HepG2 (cell line): Measurements from ENCODE around the gene GRK6. TPM values are rescaled to one million over a fixed set of nuclear protein-coding genes. Genes with fewer than 3 reads are reported as not detected.
A peak's percentile ranks its signal among the peaks of the same experiment; 100 is the strongest.

Experiments used
- CREBL2 ChIP-seq: sonication (generic); formaldehyde crosslinking; IDR thresholded peaks from 2 replicates; pipeline ENCODE4 v1.8.1; 2023; ENCODE audit warnings: missing genetic modification reagents, mild to moderate bottlenecking, borderline replicate concordance
- FOXA1 ChIP-seq, 2 experiments: fragments of 450-650 bp in 1 of 2; sonication (generic) in 1 of 2; formaldehyde crosslinking in 1 of 2; IDR thresholded peaks; 2 replicates each; pipeline versions ENCODE4 v1.4.0 to v1.6.1; 2016 to 2020; ENCODE audit warnings: missing genetic modification reagents in 1 of 2
- GATAD1 ChIP-seq: IDR thresholded peaks from 2 replicates; pipeline ENCODE4 v1.6.1; 2016; ENCODE audit warnings: missing genetic modification reagents, missing compliant biosample characterization
- HIVEP1 ChIP-seq: sonication (generic); formaldehyde crosslinking; IDR thresholded peaks from 2 replicates; pipeline ENCODE4 v1.4.0; 2020; ENCODE audit warnings: mild to moderate bottlenecking, missing genetic modification reagents
- HNRNPK ChIP-seq: fragments of 200-400 bp; formaldehyde crosslinking; IDR thresholded peaks from 2 replicates; pipeline ENCODE4 v1.6.1; 2018; ENCODE audit warnings: low read length, low read depth, moderate library complexity, mild to moderate bottlenecking; ENCODE audit not compliant: poor library complexity, severe bottlenecking
- LCORL ChIP-seq, 2 experiments: fragments of 450-650 bp in 1 of 2; sonication (generic) in 1 of 2; formaldehyde crosslinking in 1 of 2; IDR thresholded peaks; 2 replicates each; pipeline versions ENCODE4 v1.5.0 to v1.6.1; 2017 to 2020; ENCODE audit warnings: antibody characterized with exemption in 1 of 2, missing genetic modification reagents in 1 of 2
- MBD4 ChIP-seq: IDR thresholded peaks from 2 replicates; pipeline ENCODE4 v1.6.1; 2012; ENCODE audit warnings: low read length, inconsistent platforms, borderline replicate concordance
- NFYC ChIP-seq: IDR thresholded peaks from 2 replicates; pipeline ENCODE4 v1.6.1; 2016; ENCODE audit warnings: missing genetic modification reagents, missing compliant biosample characterization
- PHF5A ChIP-seq: IDR thresholded peaks from one replicate; pipeline ENCODE4 v1.6.1; 2018; ENCODE audit warnings: low read depth, missing genetic modification reagents; ENCODE audit not compliant: unreplicated experiment
- SAP130 ChIP-seq: IDR thresholded peaks from 2 replicates; pipeline ENCODE4 v1.6.1; 2016; ENCODE audit warnings: low read depth
- THAP11 ChIP-seq: IDR thresholded peaks from 2 replicates; pipeline ENCODE4 v1.6.1; 2016; ENCODE audit warnings: missing biosample characterization, missing genetic modification reagents
- ZMYM4 ChIP-seq: sonication (generic); formaldehyde crosslinking; IDR thresholded peaks from 2 replicates; pipeline ENCODE4 v1.8.1; 2023; ENCODE audit warnings: mild to moderate bottlenecking, missing genetic modification reagents
- ZNF18 ChIP-seq: sonication (generic); formaldehyde crosslinking; IDR thresholded peaks from 2 replicates; pipeline ENCODE4 v1.8.0; 2022; ENCODE audit warnings: mild to moderate bottlenecking, missing genetic modification reagents; ENCODE audit not compliant: insufficient replicate concordance
- ZNF263 ChIP-seq: sonication (generic); formaldehyde crosslinking; IDR thresholded peaks from 2 replicates; pipeline ENCODE4 v1.4.0; 2020; ENCODE audit warnings: missing genetic modification reagents
- ZNF567 ChIP-seq: sonication (generic); formaldehyde crosslinking; IDR thresholded peaks from 2 replicates; pipeline ENCODE4 v1.8.1; 2023; ENCODE audit warnings: mild to moderate bottlenecking, missing genetic modification reagents, borderline replicate concordance
- ZNF616 ChIP-seq: sonication (generic); formaldehyde crosslinking; IDR thresholded peaks from 2 replicates; pipeline ENCODE4 v1.5.0; 2020; ENCODE audit warnings: low read depth, mild to moderate bottlenecking, missing genetic modification reagents
- polyA plus RNA-seq, 8 experiments: library from polyadenylated mRNA; depleted of rRNA in 3 of 8; stranded (reverse) in 7 of 8; unstranded in 1 of 8; fragments of >200 nt; fragmentation: Illumina TruSeq in 4 of 8; extraction: Trizol in 4 of 8; gene quantifications; 2 replicates each; pipeline versions ENCODE4 v1.2.1 to v1.2.3, GENCODE V29; 2011 to 2016; ENCODE audit warnings: low read depth in 4 of 8, missing spikeins in 1 of 8, mixed read lengths in 1 of 8; ENCODE audit not compliant: insufficient read depth in 1 of 8
- total RNA-seq, 5 experiments: library from RNA; depleted of rRNA; stranded (reverse); fragments of >200 nt; fragmentation: Illumina TruSeq; extraction: Trizol; gene quantifications; 2 replicates each; pipeline ENCODE4 v1.2.3, GENCODE V29; 2016; ENCODE audit warnings: low read depth in 1 of 5
- TF ChIP-seq, protein P1 (sequence below): sonication (generic); formaldehyde crosslinking; IDR thresholded peaks from 2 replicates; pipeline ENCODE4 v1.8.0; 2022; ENCODE audit warnings: missing genetic modification reagents, low read depth, mild to moderate bottlenecking, borderline replicate concordance
- TF ChIP-seq, protein P2 (sequence below): IDR thresholded peaks from 2 replicates; pipeline ENCODE4 v1.6.1; 2012; ENCODE audit warnings: inconsistent platforms
- TF ChIP-seq, protein P3 (sequence below): sonication (generic); formaldehyde crosslinking; IDR thresholded peaks from 2 replicates; pipeline ENCODE4 v1.5.0; 2020; ENCODE audit warnings: mild to moderate bottlenecking, missing genetic modification reagents

Gene GRK6
- total and polyA plus RNA-seq, 2 of the 13 experiments (the other 11 are each of a cell fraction or from before 2014, with no cell fraction given) = 13.2 to 19.9 TPM

DNA sequence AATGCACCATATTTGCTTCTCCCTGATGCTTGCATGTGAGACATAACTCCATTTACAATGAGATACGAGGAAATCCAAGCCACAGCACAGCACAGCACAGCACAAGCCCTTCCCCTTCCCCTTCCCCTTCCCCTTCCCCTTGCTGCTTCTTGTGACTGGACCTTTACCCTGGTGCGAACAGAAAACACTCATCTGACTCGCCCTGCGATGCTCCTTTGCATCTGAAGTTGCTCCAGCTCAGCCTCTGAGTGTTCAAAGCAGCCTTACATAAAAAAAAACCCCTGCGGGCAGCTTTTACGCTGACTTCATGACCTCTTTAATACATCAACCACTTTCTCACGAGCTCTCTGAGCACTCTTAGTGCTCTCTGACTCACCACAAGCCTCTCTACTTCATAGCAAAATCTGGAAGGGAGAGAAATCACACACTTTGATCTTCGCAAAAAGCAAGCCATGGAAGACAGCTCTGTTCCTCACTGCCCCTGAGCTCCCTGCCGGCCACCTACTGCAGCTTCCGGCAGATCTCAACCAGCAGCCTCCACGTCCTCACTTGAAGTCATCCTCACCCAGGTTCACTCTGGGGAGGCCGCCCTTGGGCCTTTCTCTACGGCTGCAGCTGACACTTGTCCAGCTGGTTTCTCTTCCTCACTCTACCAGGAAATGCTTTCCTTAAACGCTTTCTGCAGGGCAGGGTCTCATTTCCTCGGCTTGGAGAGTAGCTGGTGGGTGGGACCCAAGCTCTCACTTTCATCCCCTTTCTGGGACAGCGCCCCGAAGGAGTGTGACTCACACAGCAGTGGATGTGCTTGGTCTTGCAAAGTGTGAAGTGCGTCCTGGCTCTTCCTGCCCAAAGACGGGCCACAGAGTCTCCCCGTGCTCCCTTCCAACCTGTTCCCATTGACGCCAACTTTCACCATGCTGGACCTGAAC is 37.0 kb upstream of the GRK6 start (continued):
- TF ChIP-seq LCORL (IDR thresholded peaks at IDR 0.05) = no peak
- 0 out of 2 replicates have a peak, but pooled peaks have one; percentile 21 for TF ChIP-seq LCORL (CRISPR knock-in tag; IDR thresholded peaks at IDR 0.05)
- TF ChIP-seq PHF5A = no peak
- TF ChIP-seq THAP11 = 0 out of 2 replicates have a peak, but pooled peaks have one; percentile 19
- TF ChIP-seq HNRNPK = peak; percentile 21
- no peak for TF ChIP-seq CREBL2
- TF ChIP-seq, protein P1, sequence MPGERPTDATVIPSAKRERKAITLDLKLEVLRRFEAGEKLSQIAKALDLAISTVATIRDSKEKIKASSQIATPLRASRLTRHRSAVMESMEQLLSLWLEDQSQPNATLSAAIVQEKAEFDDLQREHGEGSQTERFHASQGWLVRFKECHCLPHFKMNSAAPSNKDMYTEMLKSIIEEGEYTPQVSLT (CRISPR knock-in tag) = no peak
- 0 out of 2 replicates have a peak, but pooled peaks have one; percentile 16 for TF ChIP-seq GATAD1
- TF ChIP-seq SAP130 = peak; percentile 40
- no peak for TF ChIP-seq MBD4
- TF ChIP-seq, protein P2, sequence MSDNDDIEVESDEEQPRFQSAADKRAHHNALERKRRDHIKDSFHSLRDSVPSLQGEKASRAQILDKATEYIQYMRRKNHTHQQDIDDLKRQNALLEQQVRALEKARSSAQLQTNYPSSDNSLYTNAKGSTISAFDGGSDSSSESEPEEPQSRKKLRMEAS = 0 out of 2 replicates have a peak, but pooled peaks have one; percentile 18
- TF ChIP-seq ZMYM4 (CRISPR knock-in tag) = no peak
- TF ChIP-seq ZNF616 (CRISPR knock-in tag) = 0 out of 2 replicates have a peak, but pooled peaks have one; percentile 42
- TF ChIP-seq, protein P3, sequence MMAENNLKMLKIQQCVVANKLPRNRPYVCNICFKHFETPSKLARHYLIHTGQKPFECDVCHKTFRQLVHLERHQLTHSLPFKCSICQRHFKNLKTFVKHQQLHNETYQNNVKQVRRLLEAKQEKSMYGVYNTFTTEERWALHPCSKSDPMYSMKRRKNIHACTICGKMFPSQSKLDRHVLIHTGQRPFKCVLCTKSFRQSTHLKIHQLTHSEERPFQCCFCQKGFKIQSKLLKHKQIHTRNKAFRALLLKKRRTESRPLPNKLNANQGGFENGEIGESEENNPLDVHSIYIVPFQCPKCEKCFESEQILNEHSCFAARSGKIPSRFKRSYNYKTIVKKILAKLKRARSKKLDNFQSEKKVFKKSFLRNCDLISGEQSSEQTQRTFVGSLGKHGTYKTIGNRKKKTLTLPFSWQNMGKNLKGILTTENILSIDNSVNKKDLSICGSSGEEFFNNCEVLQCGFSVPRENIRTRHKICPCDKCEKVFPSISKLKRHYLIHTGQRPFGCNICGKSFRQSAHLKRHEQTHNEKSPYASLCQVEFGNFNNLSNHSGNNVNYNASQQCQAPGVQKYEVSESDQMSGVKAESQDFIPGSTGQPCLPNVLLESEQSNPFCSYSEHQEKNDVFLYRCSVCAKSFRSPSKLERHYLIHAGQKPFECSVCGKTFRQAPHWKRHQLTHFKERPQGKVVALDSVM (CRISPR knock-in tag) = peak; percentile 71
- 0 out of 2 replicates have a peak, but pooled peaks have one; percentile 58 for TF ChIP-seq ZNF567 (CRISPR knock-in tag)
- TF ChIP-seq ZNF18 = no peak
- TF ChIP-seq FOXA1 (IDR thresholded peaks at IDR 0.05) = no peak
- TF ChIP-seq FOXA1 (CRISPR knock-in tag; IDR thresholded peaks at IDR 0.05) = no peak
- 0 out of 2 replicates have a peak, but pooled peaks have one; percentile 15 for TF ChIP-seq HIVEP1 (CRISPR knock-in tag)
- peak; percentile 60; the same call in 1 of the 2 replicates for TF ChIP-seq ZNF263 (CRISPR knock-in tag)
- TF ChIP-seq NFYC (CRISPR knock-in tag) = no peak
